Stomach (tissue), 9 donors: ENCODE data around the gene ATXN7L2. TPM values are rescaled to one million over a fixed set of nuclear protein-coding genes. Genes with fewer than 3 reads are reported as not detected.

Experiments
- DNase-seq, 2 donors: peaks; one replicate each; pipeline versions ENCODE4 v3.0.0 to v3.0.0-alpha.2; 2013 to 2019
- H3K27ac ChIP-seq, 5 donors: fragments of 200-600 bp in 4 of 5; sonication (generic) in 4 of 5; one replicate each; pipeline ENCODE4 v1.5.1; 2013 to 2019; ENCODE audit warnings: mild to moderate bottlenecking in 1 of 5, moderate library complexity in 1 of 5
- H3K27me3 ChIP-seq, 3 donors: fragments of 200-600 bp; sonication (generic); one replicate each; pipeline ENCODE4 v1.5.1; 2017 to 2019; ENCODE audit warnings: mixed run types in 1 of 3
- H3K36me3 ChIP-seq, 4 donors: fragments of 200-600 bp; sonication (generic); 1 replicate in 3 of 4; 2 replicates in 1 of 4; pipeline ENCODE4 v1.5.1; 2016 to 2019
- H3K4me1 ChIP-seq, 4 donors: fragments of 200-600 bp; sonication (generic); one replicate each; pipeline ENCODE4 v1.5.1; 2016 to 2019
- H3K4me3 ChIP-seq, 4 donors: fragments of 200-600 bp; sonication (generic) in 3 of 4; one replicate each; pipeline ENCODE4 v1.5.1; 2016 to 2019; ENCODE audit warnings: mild to moderate bottlenecking in 1 of 4
- H3K9me3 ChIP-seq, 4 donors: fragments of 200-600 bp; sonication (generic); one replicate each; pipeline ENCODE4 v1.5.1; 2016 to 2019
- EP300 ChIP-seq: sonication (generic); formaldehyde crosslinking; IDR thresholded peaks from one replicate; pipeline ENCODE4 v1.6.1; 2017; ENCODE audit warnings: antibody characterized with exemption
- POLR2A ChIP-seq, 4 donors: fragments of 450-650 bp; IDR thresholded peaks; one replicate each; pipeline ENCODE4 v1.6.1; 2016; ENCODE audit warnings: antibody characterized with exemption in 4 of 4, control low read depth in 2 of 4, mild to moderate bottlenecking in 1 of 4, moderate library complexity in 1 of 4
- POLR2AphosphoS5 ChIP-seq, 3 donors: sonication (generic); formaldehyde crosslinking; IDR thresholded peaks; one replicate each; pipeline ENCODE4 v1.6.1; 2016; ENCODE audit warnings: antibody characterized with exemption in 3 of 3
- WGBS, 5 donors: extraction: QIAGEN DNeasy Blood & Tissue Kit in 3 of 5; methylation state at CpG; one replicate each; pipeline versions ENCODE4 v1.1.5 to v1.1.7; 2013 to 2018; 5-methylcytosine and 5-hydroxymethylcytosine counted together
- intact Hi-C: fragments of 100-400 bp; cut with DNase I; formaldehyde crosslinking; loops from one replicate; pipeline ENCODE4 v1.15.1; 2023; ENCODE audit warnings: low total_unique reads
- polyA plus RNA-seq, 3 donors: library from polyadenylated mRNA; stranded (reverse); fragments of 200-250 nt; gene quantifications; one replicate each; pipeline ENCODE4 v1.2.3, GENCODE V29; 2013
- total RNA-seq, 5 donors: library from RNA; depleted of rRNA; stranded (reverse); fragments of >200 nt; gene quantifications; one replicate each; pipeline versions ENCODE4 v1.1.0 to v1.2.3, GENCODE V29; 2014 to 2016
- TF ChIP-seq, protein P1 (sequence below), 7 experiments: fragments of 450-650 bp in 4 of 7; fragments of 200-600 bp in 3 of 7; sonication (generic) in 3 of 7; IDR thresholded peaks; one replicate each; pipeline ENCODE4 v1.5.1; 2016 to 2019; ENCODE audit warnings: antibody characterized with exemption in 7 of 7, control low read depth in 2 of 7, mild to moderate bottlenecking in 1 of 7
- donor health status: healthy with polysubstance abuse.
- donor health status: Bipolar disorder and iron deficiency.
- donor health status: healthy.

ATXN7L2 gene
- total and polyA plus RNA-seq, 8 donors: 0.29 to 6.3 (median 4.0) TPM; not detected in 1

DNA sequence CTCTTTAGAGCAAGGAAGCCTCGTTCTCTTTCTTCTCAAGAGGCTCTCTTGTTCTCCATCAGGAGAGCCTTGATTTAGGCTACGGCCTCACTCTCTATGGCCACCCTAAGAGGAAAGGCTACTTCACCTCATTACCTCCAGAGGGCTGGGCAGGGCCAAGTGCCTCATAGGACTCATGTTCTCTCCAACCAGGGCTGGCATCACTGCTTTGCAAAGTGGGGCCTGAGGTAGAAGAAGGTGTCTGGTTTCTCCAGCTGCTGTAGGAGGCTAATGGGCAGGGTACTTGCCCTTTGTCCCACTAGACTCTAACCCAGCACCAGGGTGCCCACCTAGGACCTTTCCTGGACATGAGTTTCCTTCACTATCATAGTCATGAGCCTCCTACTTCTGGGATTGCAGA, 2.1 kb upstream of the ATXN7L2 start:
- H3K36me3 ChIP-seq: peaks cover 0 to 26% (median 5%) of the 10 kb centered on the region in 4 donors
- no peak for DNase-seq
- H3K9me3 ChIP-seq: no peaks in the 10 kb centered on the region
- peaks cover 12 to 27% (median 24%) of the 10 kb centered on the region in 4 donors for H3K4me1 ChIP-seq
- H3K27ac ChIP-seq: no peak overlapping the region
- TF ChIP-seq POLR2AphosphoS5 (IDR thresholded peaks at IDR 0.05): no peak
- TF ChIP-seq, protein P1, sequence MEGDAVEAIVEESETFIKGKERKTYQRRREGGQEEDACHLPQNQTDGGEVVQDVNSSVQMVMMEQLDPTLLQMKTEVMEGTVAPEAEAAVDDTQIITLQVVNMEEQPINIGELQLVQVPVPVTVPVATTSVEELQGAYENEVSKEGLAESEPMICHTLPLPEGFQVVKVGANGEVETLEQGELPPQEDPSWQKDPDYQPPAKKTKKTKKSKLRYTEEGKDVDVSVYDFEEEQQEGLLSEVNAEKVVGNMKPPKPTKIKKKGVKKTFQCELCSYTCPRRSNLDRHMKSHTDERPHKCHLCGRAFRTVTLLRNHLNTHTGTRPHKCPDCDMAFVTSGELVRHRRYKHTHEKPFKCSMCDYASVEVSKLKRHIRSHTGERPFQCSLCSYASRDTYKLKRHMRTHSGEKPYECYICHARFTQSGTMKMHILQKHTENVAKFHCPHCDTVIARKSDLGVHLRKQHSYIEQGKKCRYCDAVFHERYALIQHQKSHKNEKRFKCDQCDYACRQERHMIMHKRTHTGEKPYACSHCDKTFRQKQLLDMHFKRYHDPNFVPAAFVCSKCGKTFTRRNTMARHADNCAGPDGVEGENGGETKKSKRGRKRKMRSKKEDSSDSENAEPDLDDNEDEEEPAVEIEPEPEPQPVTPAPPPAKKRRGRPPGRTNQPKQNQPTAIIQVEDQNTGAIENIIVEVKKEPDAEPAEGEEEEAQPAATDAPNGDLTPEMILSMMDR (IDR thresholded peaks at IDR 0.05): no peak
- TF ChIP-seq EP300: no peak
- no peak for TF ChIP-seq POLR2A (IDR thresholded peaks at IDR 0.05)
- H3K4me3 ChIP-seq: no peak overlapping the region
- intact Hi-C loops: no loop called here
- 74 to 82% (median 81%) methylated on average over 2 of the region's 2 CpGs for WGBS, 5 donors
- H3K27me3 ChIP-seq: no peaks in the 10 kb centered on the region

DNA sequence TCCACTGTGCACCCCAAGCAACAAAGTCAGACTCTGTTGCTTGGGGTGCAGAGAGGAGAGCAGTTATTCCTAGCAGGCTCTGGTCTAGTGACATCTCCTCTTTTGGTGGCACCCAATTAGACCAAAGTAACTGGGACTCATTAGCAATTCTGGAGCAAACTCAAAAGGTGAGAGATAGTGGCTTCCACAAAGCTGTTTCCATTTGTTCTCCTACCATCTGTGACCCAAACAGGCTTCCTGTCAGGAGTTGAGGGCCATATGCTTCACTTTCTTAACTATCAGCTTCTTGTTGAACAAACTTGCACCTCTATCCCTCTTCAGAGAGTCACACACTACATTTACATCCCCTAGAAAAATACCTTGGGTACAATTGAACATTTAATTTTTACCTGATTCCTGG, 1.5 kb upstream of the ATXN7L2 start:
- DNase-seq: no peak
- Histone ChIP-seq H3K36me3 (peaks cover 0 to 25% (median 7%) of the 10 kb centered on the region in 4 donors), H3K4me1 (peaks cover 12 to 27% (median 24%) of the 10 kb centered on the region in 4 donors), H3K27me3 (no peaks in the 10 kb centered on the region), H3K4me3 (no peak overlapping the region), H3K9me3 (no peaks in the 10 kb centered on the region), H3K27ac (no peak overlapping the region)
- intact Hi-C loops: no loop called here
- TF ChIP-seq EP300 (no peak), POLR2A (IDR thresholded peaks at IDR 0.05) (no peak), POLR2AphosphoS5 (IDR thresholded peaks at IDR 0.05) (no peak)
- TF ChIP-seq, protein P1 (IDR thresholded peaks at IDR 0.05): no peak

DNA sequence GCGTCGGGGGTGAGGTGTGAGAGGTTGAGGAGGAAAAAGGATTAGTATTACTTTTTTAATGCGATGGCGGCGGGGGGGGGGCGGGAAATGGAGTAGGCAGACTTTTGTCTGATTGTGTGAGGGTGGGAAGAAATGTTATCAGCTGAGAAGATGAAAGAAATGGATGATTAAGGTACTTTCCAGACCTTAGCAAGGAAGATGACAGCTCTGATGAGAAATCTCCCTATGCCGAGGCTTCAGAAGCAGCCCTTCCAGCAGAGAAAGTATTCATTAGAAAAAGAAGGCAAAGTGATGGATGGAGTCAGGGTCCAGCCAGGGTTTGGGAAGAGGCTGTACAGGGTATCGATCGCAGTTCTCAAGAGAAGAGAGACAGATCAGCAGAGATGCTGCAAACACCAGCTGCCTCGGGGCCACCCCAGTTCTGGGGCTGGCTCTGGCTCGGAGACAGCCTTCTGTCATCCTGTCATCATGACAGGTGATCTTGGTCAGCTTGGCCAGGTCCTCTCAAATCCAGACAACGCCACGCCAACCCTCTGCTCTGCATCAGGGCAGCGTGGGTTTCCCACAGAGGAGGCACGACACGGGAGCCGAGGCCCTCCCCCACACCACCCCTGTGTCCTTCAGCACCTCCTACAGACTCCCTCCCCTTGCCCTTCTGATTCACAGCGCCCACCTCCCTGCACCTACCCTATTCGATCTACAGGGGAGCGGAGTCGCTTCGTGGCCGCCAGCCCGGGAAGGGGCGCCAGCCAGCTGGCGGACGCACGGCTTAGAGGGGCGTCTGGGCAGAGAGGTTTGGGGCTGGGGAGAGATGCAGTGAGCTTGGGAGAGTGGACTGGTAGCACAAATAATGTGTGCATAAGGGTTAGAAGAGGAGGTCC, 674 bp upstream of the ATXN7L2 start:
- TF ChIP-seq POLR2AphosphoS5 (IDR thresholded peaks at IDR 0.05): no peak
- TF ChIP-seq, protein P1 (IDR thresholded peaks at IDR 0.05): no peak
- no peak for TF ChIP-seq EP300
- TF ChIP-seq POLR2A (IDR thresholded peaks at IDR 0.05): no peak
- peak overlapping the region in 3 of 5 donors; percentile 20 to 98 (median 98) for H3K27ac ChIP-seq
- H3K27me3 ChIP-seq: no peaks in the 10 kb centered on the region
- intact Hi-C loops: no loop called here
- H3K9me3 ChIP-seq: no peaks in the 10 kb centered on the region
- peaks cover 0 to 29% (median 15%) of the 10 kb centered on the region in 4 donors for H3K36me3 ChIP-seq
- WGBS, 5 donors: 10 to 13% (median 10%) methylated on average over 28 to 29 of the region's 29 CpGs
- H3K4me1 ChIP-seq: peaks cover 12 to 27% (median 24%) of the 10 kb centered on the region in 4 donors
- peak overlapping the region; percentile 73 to 87 (median 78) for H3K4me3 ChIP-seq
- no peak for DNase-seq

DNA sequence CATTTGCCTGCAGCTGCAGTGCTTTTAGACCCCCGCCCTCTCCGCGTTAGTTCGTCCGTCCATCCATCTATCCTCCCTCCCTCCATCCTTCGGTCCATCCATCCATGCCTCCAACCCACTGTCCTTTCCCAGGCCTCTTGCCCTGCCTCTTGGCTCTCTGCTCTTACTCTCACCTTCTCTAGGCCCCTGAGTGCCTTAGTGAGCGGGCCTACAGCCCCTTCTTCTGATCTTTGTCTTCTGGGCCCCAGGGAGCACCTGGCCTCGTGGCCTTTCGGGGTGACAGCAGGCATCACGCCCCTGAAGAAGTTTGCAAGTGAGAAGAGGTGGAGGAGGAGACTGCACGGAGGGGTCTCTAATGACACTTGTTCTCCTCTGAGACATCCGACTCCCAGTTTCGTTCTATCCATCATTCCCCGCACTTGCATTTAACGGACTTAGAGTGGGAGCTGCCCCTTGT, 842 bp downstream of the ATXN7L2 start:
- H3K9me3 ChIP-seq: no peaks in the 10 kb centered on the region
- TF ChIP-seq EP300 (no peak), POLR2AphosphoS5 (IDR thresholded peaks at IDR 0.05) (no peak), POLR2A (IDR thresholded peaks at IDR 0.05) (no peak)
- TF ChIP-seq, protein P1 (IDR thresholded peaks at IDR 0.05): no peak
- intact Hi-C loops: no loop called here
- no peaks in the 10 kb centered on the region for H3K27me3 ChIP-seq
- peaks cover 12 to 27% (median 24%) of the 10 kb centered on the region in 4 donors for H3K4me1 ChIP-seq
- peaks cover 7 to 37% (median 29%) of the 10 kb centered on the region in 4 donors for H3K36me3 ChIP-seq
- DNase-seq: no peak
- peak overlapping the region; percentile 73 to 87 (median 78) for H3K4me3 ChIP-seq
- 22 to 34% (median 27%) methylated on average over 15 of the region's 15 CpGs for WGBS, 5 donors
- peak overlapping the region in 4 of 5 donors; percentile 91 to 98 (median 97) for H3K27ac ChIP-seq
